HG03354 (cell line): ENCODE results near the gene PCDHGB2.
"Not testable (repeated sequence)": the region's sequence is repeated elsewhere in the genome, so short reads cannot be mapped to it uniquely, and the experiment has no call there.

Experiments used
- ATAC-seq: cut with Tn5 transposase; IDR thresholded peaks from one replicate; pipeline ENCODE4 v1.9.1; 2021; ENCODE audit warnings: mild to moderate bottlenecking; ENCODE audit not compliant: unreplicated experiment, poor library complexity, severe bottlenecking

PCDHGB2 gene

GRCh38 chr5:141359790-141360426, at the start of gene PCDHGB2:
TSS of gene PCDHGB2 (plus strand) at chr5:141359994. CDS start at chr5:141360136, 142 bp downstream.
- ATAC-seq = peak; percentile 65

- ATAC-seq = no peak
Observed at GRCh38 chr5:141313711-141314110, 46.1 kb upstream of the PCDHGB2 start.

GRCh38 chr5:141316963-141317362, 42.8 kb upstream of the PCDHGB2 start:
- ATAC-seq = not testable (repeated sequence)

GRCh38 chr5:141319202-141319601, 40.6 kb upstream of the PCDHGB2 start:
- ATAC-seq = no peak

GRCh38 chr5:141319699-141320098, 40.1 kb upstream of the PCDHGB2 start:
- ATAC-seq = no peak

- peak; percentile 96 for ATAC-seq
Observed at GRCh38 chr5:141320225-141321169, 39.3 kb upstream of the PCDHGB2 start, which contains the start of gene TAF7. TSS of gene TAF7 (minus strand) at chr5:141320784. CDS start at chr5:141320044, 740 bp downstream.

GRCh38 chr5:141322261-141322660, 37.5 kb upstream of the PCDHGB2 start:
- no peak for ATAC-seq

- ATAC-seq = peak; percentile 91
Observed at GRCh38 chr5:141326088-141326854, 33.5 kb upstream of the PCDHGB2 start.

GRCh38 chr5:141328231-141328630, 31.6 kb upstream of the PCDHGB2 start:
- ATAC-seq = no peak

GRCh38 chr5:141330299-141331080, 29.3 kb upstream of the PCDHGB2 start, which contains the start of gene PCDHGA1:
TSS of gene PCDHGA1 (plus strand) at chr5:141330514.
- ATAC-seq = no peak

- ATAC-seq = not testable (repeated sequence)
Observed at GRCh38 chr5:141332571-141332970, 27.2 kb upstream of the PCDHGB2 start.

- no peak for ATAC-seq
Observed at GRCh38 chr5:141338538-141339306, 21.1 kb upstream of the PCDHGB2 start, which contains the start of gene PCDHGA2. TSS of gene PCDHGA2 (plus strand) at chr5:141338760.

- not testable (repeated sequence) for ATAC-seq
Observed at GRCh38 chr5:141340781-141341354, 18.9 kb upstream of the PCDHGB2 start.

- ATAC-seq = no peak
Observed at GRCh38 chr5:141342773-141343172, 17.0 kb upstream of the PCDHGB2 start.

- no peak for ATAC-seq
Observed at GRCh38 chr5:141343242-141343952, 16.4 kb upstream of the PCDHGB2 start, which contains the start of gene PCDHGA3. TSS of gene PCDHGA3 (plus strand) at chr5:141343829. CDS start at chr5:141344034, 205 bp downstream.

GRCh38 chr5:141343953-141344463, 15.8 kb upstream of the PCDHGB2 start:
- ATAC-seq = no peak

GRCh38 chr5:141345327-141345726, 14.5 kb upstream of the PCDHGB2 start:
- no peak for ATAC-seq
